NCI-H345 (cell line): Measurements from ENCODE around the gene TDRD1.
"Not testable (repeated sequence)": the region's sequence is repeated elsewhere in the genome, so short reads cannot be mapped to it uniquely, and the experiment has no call there.

Experiments
- DNase-seq: peaks from one replicate; lab custom pipeline; 2025; lab: John Stamatoyannopoulos, UW

Gene TDRD1

GRCh38 chr10:114179148-114179547, at the start of gene TDRD1:
Gene TDRD1 (plus strand): TSS chr10:114179353. CDS start chr10:114187832, 8,479 bp downstream.
- no peak for DNase-seq

DNA sequence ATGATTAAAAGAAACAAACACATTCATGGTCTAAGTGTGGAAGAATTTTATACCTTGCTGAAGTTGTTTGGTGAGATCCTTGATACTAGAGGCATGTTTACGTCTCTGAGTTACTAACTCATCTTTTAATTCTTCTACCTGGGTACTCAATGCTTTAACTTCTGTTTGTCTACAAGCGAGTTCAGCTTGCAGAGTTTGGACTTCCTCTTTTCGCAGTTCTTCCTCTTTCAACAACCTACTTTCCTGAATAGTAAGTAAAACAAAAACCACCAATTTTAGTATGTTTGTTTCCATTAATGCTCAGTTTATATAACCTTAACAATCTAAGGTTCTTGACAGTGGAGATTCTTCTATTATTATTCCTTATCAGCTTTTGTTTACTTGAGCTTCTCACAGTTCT, 48.1 kb upstream of the TDRD1 start:
- no peak for DNase-seq

DNA sequence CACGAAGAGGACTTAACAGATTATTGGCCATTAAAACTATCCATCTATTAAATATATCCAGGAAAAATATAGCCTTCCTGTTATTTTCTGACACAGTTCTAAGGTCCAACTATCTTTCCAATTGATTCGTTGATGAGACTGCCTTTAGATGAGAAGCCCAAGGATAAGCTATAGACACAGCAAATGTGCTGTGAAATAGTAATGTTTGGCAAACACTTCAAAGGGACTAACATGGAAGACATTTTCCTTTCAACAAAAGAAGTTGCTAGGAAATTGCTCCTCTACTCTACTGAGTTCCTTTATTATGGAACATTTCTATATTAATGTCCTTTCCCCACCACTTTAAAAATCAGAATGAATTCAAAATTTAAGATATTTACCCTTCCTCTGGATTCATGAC, 43.7 kb upstream of the TDRD1 start:
- DNase-seq, result no peak

DNA sequence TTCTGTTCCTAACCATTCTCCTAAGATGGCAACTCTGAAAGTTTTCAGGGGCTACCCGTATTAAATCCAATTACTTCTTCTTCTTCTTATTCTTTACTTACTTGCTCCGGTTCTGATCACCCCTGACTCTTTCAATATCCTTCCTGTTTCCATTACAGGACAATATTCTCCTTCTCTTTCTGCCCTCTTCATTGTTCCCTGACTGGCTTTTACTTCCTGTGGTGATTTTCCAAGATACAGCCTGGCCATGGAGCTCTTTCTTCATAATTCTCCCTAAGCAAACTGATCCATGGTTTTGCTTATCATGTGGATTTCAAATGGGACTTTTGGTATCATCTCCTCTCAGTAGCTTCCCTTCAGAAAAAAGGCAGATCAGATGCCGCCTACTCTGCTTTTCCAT, 40.6 kb upstream of the TDRD1 start:
- DNase-seq, result no peak

GRCh38 chr10:114140036-114140435, 39.1 kb upstream of the TDRD1 start:
- DNase-seq, result no peak

DNA sequence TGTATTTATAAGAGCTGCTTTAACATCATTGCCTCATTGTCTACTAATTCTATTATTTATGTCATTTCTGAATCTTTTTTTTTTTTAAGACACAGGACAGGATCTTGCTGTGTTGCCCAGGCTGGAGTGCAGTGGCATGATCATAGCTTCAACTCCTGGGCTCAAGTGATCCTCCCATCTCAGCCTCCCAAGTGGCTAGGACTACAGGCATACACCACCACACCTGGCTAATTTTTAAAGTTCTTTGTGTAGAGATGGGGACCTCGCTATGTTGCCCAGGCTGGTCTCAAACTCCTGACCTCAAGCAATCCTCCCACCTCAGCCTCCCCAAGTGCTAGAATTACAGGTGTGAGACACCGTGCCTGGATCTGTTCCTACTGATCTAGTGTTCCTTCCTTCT, 38.3 kb upstream of the TDRD1 start:
- DNase-seq, result not testable (repeated sequence)

DNA sequence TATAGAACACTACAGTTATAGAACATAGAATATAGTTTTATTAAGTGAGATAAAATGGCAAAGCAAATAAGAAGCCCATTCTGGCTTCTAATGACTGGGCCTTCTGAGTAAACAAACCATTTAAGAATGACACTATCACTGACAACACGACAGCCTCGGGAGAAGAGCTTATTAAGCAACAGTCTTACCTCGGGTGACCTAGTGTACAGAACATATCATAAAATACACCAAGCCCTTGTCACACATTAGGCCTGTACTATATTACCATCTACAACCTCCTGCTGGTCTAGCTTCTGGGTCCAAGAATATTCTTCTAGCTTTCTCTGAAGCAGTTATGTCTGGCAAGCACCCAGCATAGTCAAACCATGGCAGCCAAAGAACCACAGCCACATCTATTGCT, 37.1 kb upstream of the TDRD1 start:
- no peak for DNase-seq

- no peak for DNase-seq
These were observed 36.0 kb upstream of the TDRD1 start for GRCh38 chr10:114143160-114143559.

DNA sequence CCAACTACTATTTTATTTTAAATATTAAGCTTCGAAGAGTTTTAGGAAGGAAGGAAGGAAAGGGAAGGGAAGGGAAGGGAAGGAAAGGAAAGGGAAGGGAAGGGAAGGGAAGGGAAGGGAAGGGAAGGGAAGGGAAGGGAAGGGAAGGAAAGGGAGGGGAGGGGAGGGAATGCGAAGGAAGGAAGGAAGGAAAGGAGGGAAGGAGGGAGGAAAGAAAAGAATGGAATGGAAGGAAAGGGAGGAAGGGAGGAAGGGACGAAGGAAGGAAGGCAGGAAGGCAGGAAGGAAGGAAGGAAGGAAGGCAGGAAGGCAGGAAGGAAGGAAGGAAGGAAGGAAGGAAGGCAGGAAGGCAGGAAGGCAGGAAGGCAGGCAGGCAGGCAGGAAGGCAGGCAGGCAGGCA, 29.7 kb upstream of the TDRD1 start:
- not testable (repeated sequence) for DNase-seq

DNA sequence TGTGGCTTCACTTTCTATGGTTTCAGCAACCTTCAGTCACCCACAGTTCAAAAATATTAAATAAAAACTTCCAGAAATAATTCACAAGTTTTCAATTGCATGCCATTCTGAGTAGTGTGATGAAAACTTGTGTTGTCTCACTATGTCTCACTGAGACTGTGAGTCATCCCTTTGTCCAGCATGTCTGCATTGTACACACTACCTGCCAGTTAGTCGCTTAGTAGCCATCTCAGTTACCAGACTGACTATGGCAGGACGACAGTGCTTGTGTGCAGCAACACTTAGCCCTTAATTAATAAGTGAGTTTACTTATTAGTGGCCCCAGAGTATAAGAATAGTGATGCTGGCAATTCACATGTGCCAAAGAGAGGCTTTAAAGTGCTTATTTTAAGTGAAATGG, 27.7 kb upstream of the TDRD1 start:
- no peak for DNase-seq

DNA sequence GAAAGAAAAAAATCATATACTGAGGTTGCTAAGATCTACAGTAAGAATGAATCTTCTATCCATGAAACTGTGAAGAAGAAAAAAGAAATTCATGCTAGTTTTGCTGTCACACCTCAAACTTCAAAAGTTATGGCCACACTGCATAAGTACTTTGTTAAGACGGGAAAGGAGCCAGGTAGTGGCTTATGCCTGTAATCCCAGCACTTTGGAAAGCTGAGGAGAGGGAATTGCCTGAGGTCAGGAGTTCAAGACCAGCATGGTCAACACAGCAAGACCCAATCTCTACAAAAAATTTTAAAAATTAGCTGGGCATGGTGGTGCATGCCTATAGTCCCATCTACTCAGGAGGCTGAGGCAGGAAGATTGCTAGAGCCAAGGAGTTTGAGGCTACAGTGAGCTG, 27.3 kb upstream of the TDRD1 start:
- no peak for DNase-seq

- DNase-seq, result no peak
These were observed 21.2 kb upstream of the TDRD1 start for GRCh38 chr10:114157912-114158311.

DNA sequence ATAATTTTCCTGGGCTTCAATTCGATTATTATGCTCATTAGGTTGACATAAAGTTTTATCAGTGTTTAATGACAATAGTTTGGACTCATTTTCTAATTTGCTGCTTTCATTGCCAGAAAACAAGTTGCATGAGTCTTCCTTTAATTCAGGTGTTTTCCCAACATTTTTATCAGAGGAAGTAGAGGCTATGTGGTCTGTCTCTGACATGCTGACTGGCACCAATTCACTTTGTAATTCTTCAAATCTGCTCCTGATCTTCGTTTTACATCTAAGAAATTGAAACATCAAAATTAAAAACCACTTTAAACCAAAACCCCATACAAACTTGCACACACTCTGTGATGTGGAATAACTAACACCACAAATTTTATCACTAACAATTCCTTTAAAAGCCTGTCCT, 16.1 kb upstream of the TDRD1 start:
- no peak for DNase-seq

DNA sequence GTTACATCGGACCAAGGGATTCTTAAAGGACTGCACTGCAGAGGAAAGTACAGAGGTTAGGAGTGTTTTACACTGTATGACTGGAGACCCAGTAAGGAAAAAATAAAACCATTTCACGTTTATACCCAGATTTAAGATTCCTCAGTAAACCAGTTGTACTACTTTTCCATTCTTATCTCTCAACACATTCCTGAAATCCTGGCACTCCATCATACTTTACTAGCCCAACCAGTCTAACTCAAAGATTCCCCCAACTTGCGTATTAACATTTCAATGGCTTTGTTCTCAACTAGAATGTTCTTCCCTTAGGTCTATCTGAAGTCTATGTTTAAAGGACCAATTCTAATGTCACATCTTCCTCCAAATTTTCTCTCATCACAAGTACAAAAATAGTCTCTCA, 13.1 kb upstream of the TDRD1 start:
- DNase-seq, result no peak

GRCh38 chr10:114166494-114166893, 12.7 kb upstream of the TDRD1 start:
- no peak for DNase-seq

GRCh38 chr10:114167985-114168384, 11.2 kb upstream of the TDRD1 start:
- no peak for DNase-seq

GRCh38 chr10:114168450-114169009, 10.6 kb upstream of the TDRD1 start:
- DNase-seq, result no peak

DNA sequence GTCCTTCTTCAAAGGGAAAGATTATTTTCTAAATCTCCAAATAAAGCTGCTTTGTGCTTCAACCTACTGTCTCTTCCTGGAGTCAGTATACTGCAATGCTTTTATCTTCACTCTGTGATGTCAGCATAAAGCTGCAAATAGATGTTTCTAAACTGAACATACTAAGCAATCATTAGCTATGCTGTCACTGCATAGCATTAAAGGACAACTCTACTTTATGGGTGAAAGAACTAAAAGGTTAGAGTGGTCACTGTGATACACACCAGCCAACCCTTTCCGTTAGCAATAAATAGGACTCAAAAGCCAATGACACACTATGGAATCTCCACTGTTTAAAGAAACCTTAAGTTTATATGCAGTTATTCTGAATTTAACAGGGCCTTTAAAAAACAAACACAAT, 6.9 kb upstream of the TDRD1 start:
- no peak for DNase-seq

DNA sequence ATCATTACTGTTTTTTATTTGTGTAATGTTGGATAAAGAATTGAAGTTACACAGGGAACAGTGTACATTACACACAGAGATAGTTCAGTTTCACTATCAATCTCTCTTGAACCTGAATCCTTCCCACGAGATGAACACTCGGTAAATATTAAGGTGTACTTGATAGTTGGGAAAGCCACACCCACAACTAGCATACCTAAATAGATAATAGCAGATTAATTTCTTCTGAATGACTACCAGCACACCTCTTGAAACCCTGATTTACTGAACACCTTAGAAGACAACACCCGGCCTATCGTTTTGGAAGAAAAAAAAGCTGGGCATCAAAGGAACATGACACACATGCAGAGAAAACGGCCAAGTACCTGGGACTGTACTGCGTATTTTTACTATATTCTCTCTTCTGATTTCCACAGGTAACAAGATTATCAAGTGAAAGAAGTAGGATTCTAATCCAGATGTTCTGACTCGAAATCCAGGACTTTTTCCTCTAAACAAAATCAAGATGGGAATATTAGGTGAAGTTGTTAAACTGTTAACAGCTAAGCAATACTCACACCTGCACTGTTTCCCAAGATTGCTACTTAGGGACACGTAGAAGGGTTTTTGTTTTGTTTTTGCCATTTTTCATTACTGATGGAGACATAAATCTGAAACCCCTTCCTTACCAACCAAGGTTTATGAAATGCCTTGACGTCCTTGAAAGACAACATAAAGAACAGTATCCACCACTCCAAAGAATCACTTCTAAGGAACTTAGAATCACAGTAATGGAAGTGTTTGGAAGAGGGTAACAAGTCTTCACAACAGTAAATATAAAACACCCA, 6.2 kb upstream of the TDRD1 start:
- DNase-seq, result no peak

DNA sequence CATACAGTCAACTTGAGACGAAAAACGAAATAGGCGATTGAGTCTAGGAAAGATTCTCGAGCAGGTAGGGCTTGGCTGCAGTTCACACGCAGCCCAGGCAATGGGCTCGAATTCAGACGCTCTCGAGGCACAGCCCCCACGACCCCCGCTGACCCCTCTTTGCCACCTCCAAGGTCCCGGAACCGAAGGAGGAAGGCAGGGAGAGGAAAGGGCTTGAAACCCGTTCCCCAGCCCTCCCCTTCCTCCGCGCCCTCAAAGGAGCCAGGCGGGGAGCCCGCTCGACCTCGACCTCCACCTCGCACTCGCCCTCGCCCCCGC, 5.6 kb upstream of the TDRD1 start:
- DNase-seq, result no peak

GRCh38 chr10:114173921-114174694, 5.0 kb upstream of the TDRD1 start, which contains the start of gene CCDC186:
Gene CCDC186 (minus strand): TSS chr10:114174203. CDS start chr10:114163268, 10,935 bp downstream.
- DNase-seq, result peak; percentile 95

- no peak for DNase-seq
These were observed 4.4 kb upstream of the TDRD1 start for GRCh38 chr10:114174695-114175188.

- no peak for DNase-seq
These were observed 3.5 kb upstream of the TDRD1 start for GRCh38 chr10:114175667-114176066.
